K562 treated with DMSO at 1 percent for 48 hours (cell line): ENCODE results near the gene CDAN1. TPM values are rescaled to one million over a fixed set of nuclear protein-coding genes. Genes with fewer than 3 reads are reported as not detected.

ENCODE experiments used
- total RNA-seq: library from RNA; unstranded; fragments of 300-600 nt; gene quantifications from 2 replicates; pipeline ENCODE4 v1.2.3, GENCODE V29; 2022; ENCODE audit warnings: low replicate concordance; ENCODE audit errors: extremely low read depth

CDAN1 gene
- total RNA-seq: not detected in 2 replicates

GRCh38 chr15:42736793-42737528 lies at the start of gene CDAN1:
Gene CDAN1 (minus strand): TSS chr15:42737128. CDS start chr15:42737102, 26 bp downstream.

Other genes starting within 250 kb of the CDAN1 start
- not detected in 2 replicates for gene ZNF106, start 246.0 kb downstream of the CDAN1 start, total RNA-seq
- gene SNAP23, start 241.5 kb downstream of the CDAN1 start, total RNA-seq: not detected in 2 replicates
- not detected in 2 replicates for gene LRRC57, start 188.3 kb downstream of the CDAN1 start, total RNA-seq
- not detected in 2 replicates for gene HAUS2, start 188.3 kb downstream of the CDAN1 start, total RNA-seq
- not detected in 2 replicates for gene STARD9, start 161.5 kb downstream of the CDAN1 start, total RNA-seq
- not detected in 2 replicates for gene TTBK2, start 183.7 kb upstream of the CDAN1 start, total RNA-seq